Pancreas (tissue), 10 donors: Measurements from ENCODE around the gene MED14. TPM values are rescaled to one million over a fixed set of nuclear protein-coding genes. Genes with fewer than 3 reads are reported as not detected.
A peak's percentile ranks its signal among the peaks of the same experiment; 100 is the strongest.

Experiments
- ATAC-seq, 4 donors: fragments of 200-7000 bp; cut with Tn5 transposase; one replicate each; pipeline versions ENCODE4 v1.8.0 to v1.9.1; 2020; ENCODE audit warnings: mild to moderate bottlenecking in 4 of 4, moderate library complexity in 4 of 4
- DNase-seq, 6 donors: peaks; one replicate each; pipeline ENCODE4 v3.0.0-alpha.2; 2020
- FAIRE-seq: peaks from 2 replicates; lab custom pipeline; 2012; peaks lifted over from hg19 to GRCh38; lab: Jason Lieb, UNC
- H3K27ac ChIP-seq, 4 donors: fragments of 200-600 bp; sonication (generic); 1 replicate in 3 of 4; 2 replicates in 1 of 4; pipeline versions ENCODE4 v1.5.0 to v1.8.0; 2020
- H3K27me3 ChIP-seq, 4 donors: fragments of 200-600 bp; one replicate each; pipeline ENCODE4 v1.8.0; 2021
- H3K36me3 ChIP-seq, 3 donors: fragments of 200-600 bp; sonication (generic) in 1 of 3; one replicate each; pipeline versions ENCODE4 v1.5.0 to v1.8.0; 2020 to 2021
- H3K4me1 ChIP-seq, 3 donors: fragments of 200-600 bp; one replicate each; pipeline ENCODE4 v1.8.0; 2021
- H3K4me3 ChIP-seq, 4 donors: fragments of 200-600 bp; sonication (generic) in 2 of 4; one replicate each; pipeline versions ENCODE4 v1.5.0 to v1.8.0; 2020 to 2021
- H3K9me3 ChIP-seq, 4 donors: fragments of 200-600 bp; one replicate each; pipeline ENCODE4 v1.8.0; 2021
- CTCF ChIP-seq, 4 donors: fragments of 200-600 bp; sonication (generic) in 3 of 4; IDR thresholded peaks; one replicate each; pipeline versions ENCODE4 v1.5.0 to v1.8.0; 2021; ENCODE audit warnings: antibody characterized with exemption in 4 of 4
- WGBS, 2 donors: extraction: QIAGEN DNeasy Blood & Tissue Kit; methylation state at CpG; one replicate each; pipeline ENCODE4 v1.1.7; 2013; 5-methylcytosine and 5-hydroxymethylcytosine counted together
- intact Hi-C, 3 donors: fragments of 100-400 bp; cut with DNase I; formaldehyde crosslinking; loops; one replicate each; pipeline versions ENCODE4 v1.11.1 to v1.14.2; 2022
- polyA plus RNA-seq, 2 donors: library from polyadenylated mRNA; stranded (reverse); fragments of 200-250 nt; gene quantifications; one replicate each; pipeline ENCODE4 v1.2.3, GENCODE V29; 2013
- total RNA-seq, 6 donors: library from RNA; stranded (reverse); fragmentation: NEBNext Ultra II Directional in 4 of 6; extraction: Animal tissue kit (Norgen Biotek cat#: 25700) in 4 of 6; gene quantifications; one replicate each; pipeline versions ENCODE4 v1.2.1 to v1.2.4, GENCODE V29; 2021 to 2023
- donor health status: healthy with polysubstance abuse.
- donor health status: DM: no; HTN: no; CAD: no; lungs with moderate emphysema.
- donor health status: DM: no; HTN: no; CAD: no.
- donor health status: control.
- donor health status: control.
- donor health status: Bipolar disorder and iron deficiency.
- donor health status: DM: yes; HTN: yes; CAD: no.
- donor health status: DM: no; HTN: no; CAD: no.
- donor health status: DM: no; HTN: no; CAD: no.
- donor health status: DM: yes; HTN: yes; CAD: no.

The MED14 gene
- total and polyA plus RNA-seq, 8 donors = 7.6 to 27.9 (median 16.3) TPM

- 84 to 96% methylated on average over 1 of the region's 1 CpG for WGBS, 2 donors
- no peak for TF ChIP-seq CTCF (IDR thresholded peaks at IDR 0.05)
- Histone ChIP-seq H3K9me3 (no peaks in the 10 kb centered on the region), H3K4me1 (no peaks in the 10 kb centered on the region), H3K36me3 (no peaks in the 10 kb centered on the region), H3K4me3 (no peak overlapping the region), H3K27me3 (no peaks in the 10 kb centered on the region), H3K27ac (no peak overlapping the region)
- FAIRE-seq (no peak), DNase-seq (no peak), ATAC-seq (no peak)
- intact Hi-C loops = no loop called here
Observed at GRCh38 chrX:40684092-40684491, 51.2 kb downstream of the MED14 start.

- Histone ChIP-seq H3K9me3 (no peaks in the 10 kb centered on the region), H3K27ac (no peak overlapping the region), H3K36me3 (no peaks in the 10 kb centered on the region), H3K4me1 (no peaks in the 10 kb centered on the region), H3K4me3 (no peak overlapping the region), H3K27me3 (no peaks in the 10 kb centered on the region)
- no peak for TF ChIP-seq CTCF (IDR thresholded peaks at IDR 0.05)
- intact Hi-C loops = no loop called here
- FAIRE-seq (no peak), ATAC-seq (no peak), DNase-seq (no peak)
- WGBS, 2 donors = 94 to 95% methylated on average over 3 of the region's 3 CpGs
Observed at GRCh38 chrX:40683245-40683644, 52.1 kb downstream of the MED14 start.

- H3K36me3 ChIP-seq = peaks cover 0 to 4% (median 0%) of the 10 kb centered on the region in 3 donors
Observed at GRCh38 chrX:40671126-40671525, 64.2 kb downstream of the MED14 start.

GRCh38 chrX:40663880-40664630 is 71.3 kb downstream of the MED14 start:
- no peak for FAIRE-seq

More at GRCh38 chrX:40671126-40671525, 64.2 kb downstream of the MED14 start:
- WGBS, 2 donors = 58 to 66% methylated on average over 6 of the region's 6 CpGs
- Histone ChIP-seq H3K4me1 (no peaks in the 10 kb centered on the region), H3K27me3 (peaks cover 0 to 7% (median 0%) of the 10 kb centered on the region in 4 donors), H3K4me3 (no peak overlapping the region), H3K27ac (no peak overlapping the region), H3K9me3 (no peaks in the 10 kb centered on the region)
- no peak for DNase-seq
- intact Hi-C loops = no loop called here
- ATAC-seq = peak in 2 of 4 donors; percentile 20 to 45
- no peak for FAIRE-seq
- TF ChIP-seq CTCF (IDR thresholded peaks at IDR 0.05) = no peak

More at GRCh38 chrX:40663880-40664630, 71.3 kb downstream of the MED14 start:
- intact Hi-C loops = no loop called here
- Histone ChIP-seq H3K9me3 (no peaks in the 10 kb centered on the region), H3K4me1 (no peaks in the 10 kb centered on the region), H3K27ac (no peak overlapping the region), H3K4me3 (no peak overlapping the region), H3K27me3 (peaks cover 0 to 14% (median 0%) of the 10 kb centered on the region in 4 donors), H3K36me3 (peaks cover 0 to 21% (median 7%) of the 10 kb centered on the region in 3 donors)
- no peak for DNase-seq
- ATAC-seq = no peak
- 66 to 84% methylated on average over 6 of the region's 6 CpGs for WGBS, 2 donors
- TF ChIP-seq CTCF (IDR thresholded peaks at IDR 0.05) = no peak
